Sigmoid colon (tissue), 4 donors: ENCODE data around the gene CTIF.

Experiments used
- POLR2AphosphoS5 ChIP-seq, 4 donors: sonication (generic); formaldehyde crosslinking; IDR thresholded peaks; one replicate each; pipeline ENCODE4 v1.6.1; 2017; ENCODE audit warnings: antibody characterized with exemption in 4 of 4
- TF ChIP-seq, protein P1 (sequence below), 4 experiments: fragments of 450-650 bp in 3 of 4; fragments of 200-600 bp in 1 of 4; IDR thresholded peaks; one replicate each; pipeline ENCODE4 v1.5.1; 2016 to 2019; ENCODE audit warnings: antibody characterized with exemption in 4 of 4, mild to moderate bottlenecking in 3 of 4, moderate library complexity in 2 of 4

DNA sequence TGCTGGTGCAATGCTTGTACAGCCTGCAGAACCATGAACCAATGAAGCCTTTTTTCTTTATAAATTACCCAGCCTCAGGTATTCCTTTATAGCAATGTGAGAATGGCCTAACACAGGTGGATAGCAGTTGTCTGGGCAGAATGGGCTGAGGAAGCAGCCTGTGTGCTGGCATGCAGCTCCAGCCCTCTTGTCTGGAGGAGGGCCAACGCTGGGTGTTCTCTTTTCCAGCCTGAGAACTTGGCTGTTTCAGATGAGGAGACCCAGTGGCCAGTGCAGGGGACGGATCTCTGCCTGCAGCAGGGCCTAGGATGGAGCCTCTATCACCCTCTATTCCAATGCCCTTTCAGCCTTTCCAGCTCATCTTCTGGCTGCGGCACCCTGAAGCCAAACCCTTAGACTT is 58.8 kb downstream of the CTIF start:
- TF ChIP-seq, protein P1, sequence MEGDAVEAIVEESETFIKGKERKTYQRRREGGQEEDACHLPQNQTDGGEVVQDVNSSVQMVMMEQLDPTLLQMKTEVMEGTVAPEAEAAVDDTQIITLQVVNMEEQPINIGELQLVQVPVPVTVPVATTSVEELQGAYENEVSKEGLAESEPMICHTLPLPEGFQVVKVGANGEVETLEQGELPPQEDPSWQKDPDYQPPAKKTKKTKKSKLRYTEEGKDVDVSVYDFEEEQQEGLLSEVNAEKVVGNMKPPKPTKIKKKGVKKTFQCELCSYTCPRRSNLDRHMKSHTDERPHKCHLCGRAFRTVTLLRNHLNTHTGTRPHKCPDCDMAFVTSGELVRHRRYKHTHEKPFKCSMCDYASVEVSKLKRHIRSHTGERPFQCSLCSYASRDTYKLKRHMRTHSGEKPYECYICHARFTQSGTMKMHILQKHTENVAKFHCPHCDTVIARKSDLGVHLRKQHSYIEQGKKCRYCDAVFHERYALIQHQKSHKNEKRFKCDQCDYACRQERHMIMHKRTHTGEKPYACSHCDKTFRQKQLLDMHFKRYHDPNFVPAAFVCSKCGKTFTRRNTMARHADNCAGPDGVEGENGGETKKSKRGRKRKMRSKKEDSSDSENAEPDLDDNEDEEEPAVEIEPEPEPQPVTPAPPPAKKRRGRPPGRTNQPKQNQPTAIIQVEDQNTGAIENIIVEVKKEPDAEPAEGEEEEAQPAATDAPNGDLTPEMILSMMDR (IDR thresholded peaks at IDR 0.05), result no peak
- no peak for TF ChIP-seq POLR2AphosphoS5 (IDR thresholded peaks at IDR 0.05)
